WTC11 (cell line): Measurements from ENCODE around the gene MAP3K3. TPM values are rescaled to one million over a fixed set of nuclear protein-coding genes. Genes with fewer than 3 reads are reported as not detected.

Source experiments
- ATAC-seq: fragments of 200-7000 bp; cut with Tn5 transposase; 2 replicates; pipeline ENCODE4 v1.10.0; 2021; ENCODE audit warnings: mild to moderate bottlenecking, moderate library complexity
- CTCF ChIA-PET: fragments of 300-600 bp; sonication (Branson Sonifier 250); formaldehyde crosslinking; loops from one replicate; lab custom pipeline; 2021; ENCODE audit warnings: antibody characterized with exemption; lab: Charles Lee
- POLR2A ChIA-PET: fragments of 350-600 bp; sonication (Branson Sonifier 250); formaldehyde crosslinking; loops from one replicate; lab custom pipeline; 2021; ENCODE audit warnings: antibody characterized with exemption; lab: Charles Lee
- DNase-seq: peaks from one replicate; pipeline ENCODE4 v3.0.0; 2021; ENCODE audit warnings: low spot score
- H3K27ac Mint-ChIP-seq: 2 replicates; pipeline ENCODE4 v1.8.0; 2021; ENCODE audit warnings: mixed read lengths
- H3K27me3 Mint-ChIP-seq: 2 replicates; pipeline ENCODE4 v1.8.0; 2021; ENCODE audit warnings: low read depth, mild to moderate bottlenecking, moderate library complexity, mixed read lengths
- H3K36me3 Mint-ChIP-seq: 2 replicates; pipeline ENCODE4 v1.8.0; 2021; ENCODE audit warnings: mixed read lengths
- H3K4me1 Mint-ChIP-seq: 2 replicates; pipeline ENCODE4 v1.8.0; 2022; ENCODE audit warnings: mixed read lengths
- H3K4me3 Mint-ChIP-seq: 2 replicates; pipeline ENCODE4 v1.8.0; 2021; ENCODE audit warnings: mild to moderate bottlenecking, moderate library complexity, mixed read lengths
- H3K9me3 Mint-ChIP-seq: 2 replicates; pipeline ENCODE4 v1.8.0; 2021; ENCODE audit warnings: mixed read lengths
- ESRRA ChIP-seq: sonication (generic); formaldehyde crosslinking; IDR thresholded peaks from 2 replicates; pipeline ENCODE4 v1.8.1; 2022; ENCODE audit warnings: mild to moderate bottlenecking, missing genetic modification reagents, borderline replicate concordance
- FOXP1 ChIP-seq: sonication (generic); formaldehyde crosslinking; IDR thresholded peaks from 2 replicates; pipeline ENCODE4 v1.8.0; 2022; ENCODE audit warnings: missing genetic modification reagents, mild to moderate bottlenecking, moderate library complexity, borderline replicate concordance
- GRHL2 ChIP-seq: fragments of 250-450 bp; sonication (Bioruptor Pico); IDR thresholded peaks from 2 replicates; pipeline ENCODE4 v1.8.0; 2022; ENCODE audit warnings: mild to moderate bottlenecking, moderate library complexity; ENCODE audit not compliant: insufficient replicate concordance, severe bottlenecking
- IRF2 ChIP-seq: sonication (generic); formaldehyde crosslinking; IDR thresholded peaks from 2 replicates; pipeline ENCODE4 v1.8.0; 2022; ENCODE audit warnings: low read depth, missing genetic modification reagents, borderline replicate concordance
- JUN ChIP-seq: sonication (generic); formaldehyde crosslinking; IDR thresholded peaks from 2 replicates; pipeline ENCODE4 v1.8.0; 2023; ENCODE audit warnings: mild to moderate bottlenecking, missing genetic modification reagents
- KAT7 ChIP-seq: sonication (generic); formaldehyde crosslinking; IDR thresholded peaks from 2 replicates; pipeline ENCODE4 v1.8.1; 2023; ENCODE audit warnings: missing genetic modification reagents, mild to moderate bottlenecking, borderline replicate concordance
- MXD4 ChIP-seq: fragments of 250-450 bp; sonication (Bioruptor Pico); IDR thresholded peaks from 2 replicates; pipeline ENCODE4 v1.8.0; 2021; ENCODE audit warnings: mild to moderate bottlenecking, moderate library complexity, borderline replicate concordance
- NFE2L1 ChIP-seq: sonication (generic); formaldehyde crosslinking; IDR thresholded peaks from 2 replicates; pipeline ENCODE4 v1.8.1; 2023; ENCODE audit warnings: missing genetic modification reagents
- NR2C2 ChIP-seq: sonication (generic); formaldehyde crosslinking; IDR thresholded peaks from 2 replicates; pipeline ENCODE4 v1.8.0; 2022; ENCODE audit warnings: mild to moderate bottlenecking, missing genetic modification reagents
- RORB ChIP-seq: fragments of 250-450 bp; sonication (Bioruptor Pico); IDR thresholded peaks from 2 replicates; pipeline ENCODE4 v1.9.0; 2021; ENCODE audit warnings: mild to moderate bottlenecking
- TCF7 ChIP-seq: sonication (generic); formaldehyde crosslinking; IDR thresholded peaks from 2 replicates; pipeline ENCODE4 v1.8.0; 2022; ENCODE audit warnings: mild to moderate bottlenecking, low read depth, missing genetic modification reagents, moderate library complexity
- ZNF219 ChIP-seq: sonication (generic); formaldehyde crosslinking; IDR thresholded peaks from 2 replicates; pipeline ENCODE4 v1.8.0; 2023; ENCODE audit warnings: missing genetic modification reagents, mild to moderate bottlenecking, borderline replicate concordance
- ZNF232 ChIP-seq: sonication (generic); formaldehyde crosslinking; IDR thresholded peaks from 2 replicates; pipeline ENCODE4 v1.8.0; 2022; ENCODE audit warnings: mild to moderate bottlenecking, missing genetic modification reagents
- ZNF317 ChIP-seq: sonication (generic); formaldehyde crosslinking; IDR thresholded peaks from 2 replicates; pipeline ENCODE4 v1.8.1; 2023; ENCODE audit warnings: low read depth, mild to moderate bottlenecking, moderate library complexity, missing genetic modification reagents, borderline replicate concordance
- ZNF671 ChIP-seq: fragments of 250-450 bp; sonication (Bioruptor Pico); IDR thresholded peaks from 2 replicates; pipeline ENCODE4 v1.8.0; 2021; ENCODE audit warnings: mild to moderate bottlenecking
- total RNA-seq: library from RNA; stranded (reverse); gene quantifications from 3 replicates; pipeline ENCODE4 v1.2.3, GENCODE V29; 2021
- TF ChIP-seq, protein P1 (sequence below): fragments of 250-450 bp; sonication (Bioruptor Pico); IDR thresholded peaks from 2 replicates; pipeline ENCODE4 v2.1.2; 2022; ENCODE audit warnings: mild to moderate bottlenecking, moderate library complexity
- TF ChIP-seq, protein P2 (sequence below): sonication (generic); formaldehyde crosslinking; IDR thresholded peaks from 2 replicates; pipeline ENCODE4 v1.8.0; 2022; ENCODE audit warnings: mild to moderate bottlenecking, missing genetic modification reagents
- TF ChIP-seq, protein P3 (sequence below): fragments of 250-450 bp; sonication (Bioruptor Pico); IDR thresholded peaks from 2 replicates; pipeline ENCODE4 v1.9.0; 2021; ENCODE audit warnings: moderate library complexity, mild to moderate bottlenecking, inconsistent platforms, borderline replicate concordance
- TF ChIP-seq, protein P4 (sequence below): fragments of 200-600 bp; IDR thresholded peaks from 2 replicates; pipeline ENCODE4 v1.8.0; 2022; ENCODE audit warnings: antibody characterized with exemption
- TF ChIP-seq, protein P5 (sequence below): fragments of 250-450 bp; sonication (Bioruptor Pico); IDR thresholded peaks from 2 replicates; pipeline ENCODE4 v1.8.0; 2021; ENCODE audit warnings: mild to moderate bottlenecking
- TF ChIP-seq, protein P6 (sequence below): sonication (generic); formaldehyde crosslinking; IDR thresholded peaks from 2 replicates; pipeline ENCODE4 v1.8.1; 2023; ENCODE audit warnings: mild to moderate bottlenecking, missing genetic modification reagents
- TF ChIP-seq, protein P7 (sequence below): sonication (generic); formaldehyde crosslinking; IDR thresholded peaks from 2 replicates; pipeline ENCODE4 v1.8.0; 2022; ENCODE audit warnings: mild to moderate bottlenecking, missing genetic modification reagents

The MAP3K3 gene
- total RNA-seq, 1 experiment from 2014 or later: 25.7 TPM

DNA sequence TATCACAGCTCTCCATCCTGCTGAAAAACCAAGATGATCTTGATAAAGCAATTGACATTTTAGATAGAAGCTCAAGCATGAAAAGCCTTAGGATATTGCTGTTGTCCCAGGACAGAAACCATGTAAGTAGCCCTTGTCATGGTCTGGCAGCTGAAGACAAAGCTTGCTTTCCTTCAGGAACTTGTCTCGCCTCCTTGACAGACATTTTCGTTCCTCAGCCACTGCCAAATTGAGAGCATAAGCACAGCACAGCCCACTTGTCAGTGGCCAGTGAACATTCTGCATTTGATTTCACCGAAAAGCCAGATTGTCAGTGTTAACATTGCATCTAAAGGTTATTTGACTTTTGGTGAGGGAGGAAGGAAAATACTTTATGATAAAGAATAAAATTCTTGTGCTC lies 35.6 kb downstream of the MAP3K3 start:
- no peaks in the 10 kb centered on the region for H3K9me3 Mint-ChIP-seq
- H3K36me3 Mint-ChIP-seq: peaks cover 27% of the 10 kb centered on the region
- TF ChIP-seq MXD4 (no peak), ESRRA (CRISPR knock-in tag) (no peak), IRF2 (no peak), GRHL2 (no peak), NR2C2 (CRISPR knock-in tag) (no peak), RORB (CRISPR knock-in tag) (no peak), JUN (CRISPR knock-in tag) (no peak), KAT7 (no peak), ZNF232 (CRISPR knock-in tag) (no peak)
- TF ChIP-seq, protein P1, sequence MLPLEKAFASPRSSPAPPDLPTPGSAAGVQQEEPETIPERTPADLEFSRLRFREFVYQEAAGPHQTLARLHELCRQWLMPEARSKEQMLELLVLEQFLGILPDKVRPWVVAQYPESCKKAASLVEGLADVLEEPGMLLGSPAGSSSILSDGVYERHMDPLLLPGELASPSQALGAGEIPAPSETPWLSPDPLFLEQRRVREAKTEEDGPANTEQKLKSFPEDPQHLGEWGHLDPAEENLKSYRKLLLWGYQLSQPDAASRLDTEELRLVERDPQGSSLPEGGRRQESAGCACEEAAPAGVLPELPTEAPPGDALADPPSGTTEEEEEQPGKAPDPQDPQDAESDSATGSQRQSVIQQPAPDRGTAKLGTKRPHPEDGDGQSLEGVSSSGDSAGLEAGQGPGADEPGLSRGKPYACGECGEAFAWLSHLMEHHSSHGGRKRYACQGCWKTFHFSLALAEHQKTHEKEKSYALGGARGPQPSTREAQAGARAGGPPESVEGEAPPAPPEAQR (CRISPR knock-in tag): no peak
- TF ChIP-seq, protein P2, sequence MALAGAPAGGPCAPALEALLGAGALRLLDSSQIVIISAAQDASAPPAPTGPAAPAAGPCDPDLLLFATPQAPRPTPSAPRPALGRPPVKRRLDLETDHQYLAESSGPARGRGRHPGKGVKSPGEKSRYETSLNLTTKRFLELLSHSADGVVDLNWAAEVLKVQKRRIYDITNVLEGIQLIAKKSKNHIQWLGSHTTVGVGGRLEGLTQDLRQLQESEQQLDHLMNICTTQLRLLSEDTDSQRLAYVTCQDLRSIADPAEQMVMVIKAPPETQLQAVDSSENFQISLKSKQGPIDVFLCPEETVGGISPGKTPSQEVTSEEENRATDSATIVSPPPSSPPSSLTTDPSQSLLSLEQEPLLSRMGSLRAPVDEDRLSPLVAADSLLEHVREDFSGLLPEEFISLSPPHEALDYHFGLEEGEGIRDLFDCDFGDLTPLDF (CRISPR knock-in tag): no peak
- no peak overlapping the region for H3K4me3 Mint-ChIP-seq
- DNase-seq (no peak), ATAC-seq (no peak)
- H3K27me3 Mint-ChIP-seq: no peaks in the 10 kb centered on the region
- H3K27ac Mint-ChIP-seq: no peak overlapping the region
- CTCF ChIA-PET: interaction anchor here (1.4 to 2.9 kb wide), 2 partner anchors 21 to 36 kb away, joined by 4 to 11 read pairs; partner anchors contain the start of gene MAP3K3
- peaks cover 2% of the 10 kb centered on the region; the same call in 1 of the 2 replicates for H3K4me1 Mint-ChIP-seq
- POLR2A ChIA-PET: no interaction called here

DNA sequence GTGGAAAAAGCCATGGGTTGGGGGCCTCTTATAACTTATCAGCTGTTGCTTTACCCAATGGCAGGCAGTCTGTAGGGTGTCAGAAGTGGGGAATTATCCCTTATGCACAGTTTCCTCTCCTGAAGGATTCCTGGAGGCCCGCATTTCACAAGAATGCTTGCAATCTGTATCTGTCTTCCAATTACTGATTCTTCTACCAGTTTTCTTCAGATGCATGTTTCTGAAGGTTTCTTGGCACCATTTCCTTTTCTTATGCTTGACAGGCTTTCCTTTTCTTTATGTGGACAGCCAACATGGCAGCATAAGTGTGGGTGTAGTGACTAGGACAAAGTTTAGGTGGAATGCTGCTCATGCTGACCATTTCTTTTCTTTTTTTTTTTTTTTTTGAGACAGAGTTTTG lies 36.1 kb downstream of the MAP3K3 start:
- Mint-ChIP-seq H3K36me3 (peaks cover 21% of the 10 kb centered on the region), H3K4me3 (no peak overlapping the region), H3K9me3 (no peaks in the 10 kb centered on the region), H3K27ac (no peak overlapping the region), H3K4me1 (peaks cover 2% of the 10 kb centered on the region; the same call in 1 of the 2 replicates), H3K27me3 (no peaks in the 10 kb centered on the region)
- ATAC-seq: no peak
- DNase-seq: no peak
- ChIA-PET POLR2A (no interaction called here), CTCF (interaction anchor here (2.9 kb wide), 1 partner anchor 21 kb away, joined by 11 read pairs; no protein-coding TSS in a partner anchor)
- no peak for TF ChIP-seq FOXP1 (CRISPR knock-in tag)
- TF ChIP-seq, protein P2 (CRISPR knock-in tag): no peak
- TF ChIP-seq NFE2L1 (CRISPR knock-in tag): no peak
- TF ChIP-seq RORB (CRISPR knock-in tag): no peak
- TF ChIP-seq ZNF317 (CRISPR knock-in tag): no peak
- TF ChIP-seq, protein P3, sequence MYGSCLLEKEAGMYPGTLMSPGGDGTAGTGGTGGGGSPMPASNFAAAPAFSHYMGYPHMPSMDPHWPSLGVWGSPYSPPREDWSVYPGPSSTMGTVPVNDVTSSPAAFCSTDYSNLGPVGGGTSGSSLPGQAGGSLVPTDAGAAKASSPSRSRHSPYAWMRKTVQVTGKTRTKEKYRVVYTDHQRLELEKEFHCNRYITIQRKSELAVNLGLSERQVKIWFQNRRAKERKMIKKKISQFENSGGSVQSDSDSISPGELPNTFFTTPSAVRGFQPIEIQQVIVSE: no peak
- TF ChIP-seq ZNF671 (CRISPR knock-in tag): no peak
- TF ChIP-seq, protein P4, sequence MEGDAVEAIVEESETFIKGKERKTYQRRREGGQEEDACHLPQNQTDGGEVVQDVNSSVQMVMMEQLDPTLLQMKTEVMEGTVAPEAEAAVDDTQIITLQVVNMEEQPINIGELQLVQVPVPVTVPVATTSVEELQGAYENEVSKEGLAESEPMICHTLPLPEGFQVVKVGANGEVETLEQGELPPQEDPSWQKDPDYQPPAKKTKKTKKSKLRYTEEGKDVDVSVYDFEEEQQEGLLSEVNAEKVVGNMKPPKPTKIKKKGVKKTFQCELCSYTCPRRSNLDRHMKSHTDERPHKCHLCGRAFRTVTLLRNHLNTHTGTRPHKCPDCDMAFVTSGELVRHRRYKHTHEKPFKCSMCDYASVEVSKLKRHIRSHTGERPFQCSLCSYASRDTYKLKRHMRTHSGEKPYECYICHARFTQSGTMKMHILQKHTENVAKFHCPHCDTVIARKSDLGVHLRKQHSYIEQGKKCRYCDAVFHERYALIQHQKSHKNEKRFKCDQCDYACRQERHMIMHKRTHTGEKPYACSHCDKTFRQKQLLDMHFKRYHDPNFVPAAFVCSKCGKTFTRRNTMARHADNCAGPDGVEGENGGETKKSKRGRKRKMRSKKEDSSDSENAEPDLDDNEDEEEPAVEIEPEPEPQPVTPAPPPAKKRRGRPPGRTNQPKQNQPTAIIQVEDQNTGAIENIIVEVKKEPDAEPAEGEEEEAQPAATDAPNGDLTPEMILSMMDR: no peak
- no peak for TF ChIP-seq MXD4
- TF ChIP-seq, protein P5, sequence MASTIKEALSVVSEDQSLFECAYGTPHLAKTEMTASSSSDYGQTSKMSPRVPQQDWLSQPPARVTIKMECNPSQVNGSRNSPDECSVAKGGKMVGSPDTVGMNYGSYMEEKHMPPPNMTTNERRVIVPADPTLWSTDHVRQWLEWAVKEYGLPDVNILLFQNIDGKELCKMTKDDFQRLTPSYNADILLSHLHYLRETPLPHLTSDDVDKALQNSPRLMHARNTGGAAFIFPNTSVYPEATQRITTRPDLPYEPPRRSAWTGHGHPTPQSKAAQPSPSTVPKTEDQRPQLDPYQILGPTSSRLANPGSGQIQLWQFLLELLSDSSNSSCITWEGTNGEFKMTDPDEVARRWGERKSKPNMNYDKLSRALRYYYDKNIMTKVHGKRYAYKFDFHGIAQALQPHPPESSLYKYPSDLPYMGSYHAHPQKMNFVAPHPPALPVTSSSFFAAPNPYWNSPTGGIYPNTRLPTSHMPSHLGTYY: no peak
- no peak for TF ChIP-seq TCF7
- TF ChIP-seq, protein P6, sequence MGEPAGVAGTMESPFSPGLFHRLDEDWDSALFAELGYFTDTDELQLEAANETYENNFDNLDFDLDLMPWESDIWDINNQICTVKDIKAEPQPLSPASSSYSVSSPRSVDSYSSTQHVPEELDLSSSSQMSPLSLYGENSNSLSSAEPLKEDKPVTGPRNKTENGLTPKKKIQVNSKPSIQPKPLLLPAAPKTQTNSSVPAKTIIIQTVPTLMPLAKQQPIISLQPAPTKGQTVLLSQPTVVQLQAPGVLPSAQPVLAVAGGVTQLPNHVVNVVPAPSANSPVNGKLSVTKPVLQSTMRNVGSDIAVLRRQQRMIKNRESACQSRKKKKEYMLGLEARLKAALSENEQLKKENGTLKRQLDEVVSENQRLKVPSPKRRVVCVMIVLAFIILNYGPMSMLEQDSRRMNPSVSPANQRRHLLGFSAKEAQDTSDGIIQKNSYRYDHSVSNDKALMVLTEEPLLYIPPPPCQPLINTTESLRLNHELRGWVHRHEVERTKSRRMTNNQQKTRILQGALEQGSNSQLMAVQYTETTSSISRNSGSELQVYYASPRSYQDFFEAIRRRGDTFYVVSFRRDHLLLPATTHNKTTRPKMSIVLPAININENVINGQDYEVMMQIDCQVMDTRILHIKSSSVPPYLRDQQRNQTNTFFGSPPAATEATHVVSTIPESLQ (CRISPR knock-in tag): no peak
- TF ChIP-seq ZNF219 (CRISPR knock-in tag): no peak
- TF ChIP-seq, protein P7, sequence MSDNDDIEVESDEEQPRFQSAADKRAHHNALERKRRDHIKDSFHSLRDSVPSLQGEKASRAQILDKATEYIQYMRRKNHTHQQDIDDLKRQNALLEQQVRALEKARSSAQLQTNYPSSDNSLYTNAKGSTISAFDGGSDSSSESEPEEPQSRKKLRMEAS (CRISPR knock-in tag): no peak
- TF ChIP-seq KAT7: no peak
